Measurements from ENCODE around the gene DPYD.

The DPYD gene

GRCh38 chr1:97451046-97451826 is 469.6 kb downstream of the DPYD start:
- no peak overlapping the region for H3K4me3 ChIP-seq (ENCODE audit: low read depth, low read length)
- TF ChIP-seq, protein P1, sequence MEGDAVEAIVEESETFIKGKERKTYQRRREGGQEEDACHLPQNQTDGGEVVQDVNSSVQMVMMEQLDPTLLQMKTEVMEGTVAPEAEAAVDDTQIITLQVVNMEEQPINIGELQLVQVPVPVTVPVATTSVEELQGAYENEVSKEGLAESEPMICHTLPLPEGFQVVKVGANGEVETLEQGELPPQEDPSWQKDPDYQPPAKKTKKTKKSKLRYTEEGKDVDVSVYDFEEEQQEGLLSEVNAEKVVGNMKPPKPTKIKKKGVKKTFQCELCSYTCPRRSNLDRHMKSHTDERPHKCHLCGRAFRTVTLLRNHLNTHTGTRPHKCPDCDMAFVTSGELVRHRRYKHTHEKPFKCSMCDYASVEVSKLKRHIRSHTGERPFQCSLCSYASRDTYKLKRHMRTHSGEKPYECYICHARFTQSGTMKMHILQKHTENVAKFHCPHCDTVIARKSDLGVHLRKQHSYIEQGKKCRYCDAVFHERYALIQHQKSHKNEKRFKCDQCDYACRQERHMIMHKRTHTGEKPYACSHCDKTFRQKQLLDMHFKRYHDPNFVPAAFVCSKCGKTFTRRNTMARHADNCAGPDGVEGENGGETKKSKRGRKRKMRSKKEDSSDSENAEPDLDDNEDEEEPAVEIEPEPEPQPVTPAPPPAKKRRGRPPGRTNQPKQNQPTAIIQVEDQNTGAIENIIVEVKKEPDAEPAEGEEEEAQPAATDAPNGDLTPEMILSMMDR (IDR thresholded peaks at IDR 0.05; ENCODE audit: borderline replicate concordance, insufficient read depth, low read depth, low read length) = no peak

GRCh38 chr1:97441966-97442365 is 478.9 kb downstream of the DPYD start:
- TF ChIP-seq, protein P1 (IDR thresholded peaks at IDR 0.05; ENCODE audit: borderline replicate concordance, insufficient read depth, low read depth, low read length) = no peak
- H3K4me3 ChIP-seq (ENCODE audit: low read depth, low read length) = no peak overlapping the region

- TF ChIP-seq, protein P1 (IDR thresholded peaks at IDR 0.05; ENCODE audit: borderline replicate concordance, insufficient read depth, low read depth, low read length) = no peak
- H3K4me3 ChIP-seq (ENCODE audit: low read depth, low read length) = no peak overlapping the region
Observed at GRCh38 chr1:97433824-97434177, 487.0 kb downstream of the DPYD start.

- TF ChIP-seq, protein P1 (IDR thresholded peaks at IDR 0.05; ENCODE audit: borderline replicate concordance, insufficient read depth, low read depth, low read length) = no peak
- no peak overlapping the region for H3K4me3 ChIP-seq (ENCODE audit: low read depth, low read length)
Observed at GRCh38 chr1:97433094-97433823, 487.6 kb downstream of the DPYD start.

DNA sequence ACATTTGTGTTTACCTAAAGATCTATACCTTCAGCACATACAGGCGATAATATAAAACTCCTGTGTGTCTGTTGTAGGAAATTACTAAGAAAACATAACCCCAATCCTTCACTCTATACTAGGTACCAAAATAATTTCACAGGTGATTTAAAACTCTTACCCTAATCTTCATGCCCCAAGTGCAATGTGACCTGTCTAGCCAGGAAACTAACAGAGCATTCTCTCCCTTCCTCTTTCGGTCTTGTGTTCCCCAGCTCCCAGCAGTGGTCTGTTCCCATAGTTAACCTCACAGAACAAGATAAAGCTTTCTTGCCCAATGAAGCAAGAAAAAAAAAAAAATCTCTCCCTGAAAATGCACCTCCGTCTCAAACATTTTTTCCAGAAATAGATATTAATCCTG is 493.5 kb downstream of the DPYD start:
- TF ChIP-seq, protein P1 (IDR thresholded peaks at IDR 0.05; ENCODE audit: borderline replicate concordance, insufficient read depth, low read depth, low read length) = no peak

DNA sequence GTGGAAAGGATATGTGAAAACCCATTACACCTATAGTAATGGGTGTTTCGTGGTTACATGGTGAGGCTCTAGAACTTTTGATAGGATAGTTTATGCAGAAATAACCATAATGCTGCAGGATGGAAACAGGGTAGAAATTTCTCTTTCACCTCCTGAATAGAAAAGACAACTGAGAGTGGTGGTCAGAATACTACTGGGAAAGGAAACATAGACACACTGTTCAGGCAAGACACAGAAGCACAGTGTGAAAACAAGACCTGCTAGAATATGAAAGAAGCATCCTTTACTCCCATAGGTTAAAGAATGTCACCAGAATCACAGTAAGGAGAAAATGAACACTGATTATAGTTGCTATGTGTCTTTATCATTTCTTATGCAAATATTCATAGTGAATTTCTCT is 496.6 kb downstream of the DPYD start:
- TF ChIP-seq, protein P1 (IDR thresholded peaks at IDR 0.05; ENCODE audit: borderline replicate concordance, insufficient read depth, low read depth, low read length) = no peak
- no peak overlapping the region for H3K4me3 ChIP-seq (ENCODE audit: low read depth, low read length)

More for the DNA sequence above, 493.5 kb downstream of the DPYD start:
- no peak overlapping the region for H3K4me3 ChIP-seq (ENCODE audit: low read depth, low read length)

- no peak overlapping the region for H3K4me3 ChIP-seq (ENCODE audit: low read depth, low read length)
- TF ChIP-seq, protein P1 (IDR thresholded peaks at IDR 0.05; ENCODE audit: borderline replicate concordance, insufficient read depth, low read depth, low read length) = no peak
Observed at GRCh38 chr1:97423403-97423802, 497.4 kb downstream of the DPYD start.
